Measurements from ENCODE around the gene VAMP8. TPM values are rescaled to one million over a fixed set of nuclear protein-coding genes. Genes with fewer than 3 reads are reported as not detected.
A peak's percentile ranks its signal among the peaks of the same experiment; 100 is the strongest.
"Not testable (repeated sequence)": the region's sequence is repeated elsewhere in the genome, so short reads cannot be mapped to it uniquely, and the experiment has no call there.

The VAMP8 gene
- total RNA-seq, 4 donors from 2014 or later: 78.8 to 144 (median 93.8) TPM

GRCh38 chr2:85557130-85557529 is 20.3 kb upstream of the VAMP8 start:
- Histone ChIP-seq H3K36me3 (peaks cover 21 to 73% (median 31%) of the 10 kb centered on the region in 3 donors), H3K27me3 (no peaks in the 10 kb centered on the region), H3K9me3 (no peaks in the 10 kb centered on the region), H3K4me3 (no peak overlapping the region), H3K27ac (no peak overlapping the region), H3K4me1 (peaks cover 15 to 30% (median 16%) of the 10 kb centered on the region in 3 donors)
- TF ChIP-seq CTCF (IDR thresholded peaks at IDR 0.05) (no peak), POLR2A (IDR thresholded peaks at IDR 0.05) (no peak)
- DNase-seq: no peak
- WGBS, 2 donors: 94 to 95% methylated on average over 5 of the region's 5 CpGs
- intact Hi-C loops (cut with DNase I): no loop called here

- Histone ChIP-seq H3K9me3 (no peaks in the 10 kb centered on the region), H3K36me3 (peaks cover 13 to 62% (median 23%) of the 10 kb centered on the region in 3 donors), H3K27me3 (no peaks in the 10 kb centered on the region), H3K27ac (no peak overlapping the region), H3K4me1 (peaks cover 16 to 29% (median 16%) of the 10 kb centered on the region in 3 donors), H3K4me3 (no peak overlapping the region)
- intact Hi-C loops (cut with DNase I): no loop called here
- 93 to 100% methylated on average over 1 of the region's 1 CpG for WGBS, 2 donors
- TF ChIP-seq CTCF (IDR thresholded peaks at IDR 0.05): no peak
- TF ChIP-seq POLR2A (IDR thresholded peaks at IDR 0.05): no peak
- no peak for DNase-seq
Measured at GRCh38 chr2:85558160-85558559, 19.2 kb upstream of the VAMP8 start.

- 75 to 77% methylated on average over 11 to 12 of the region's 12 CpGs for WGBS, 2 donors
- H3K9me3 ChIP-seq; intact Hi-C loops (cut with DNase I); H3K27me3 ChIP-seq; DNase-seq: not testable (repeated sequence)
- Histone ChIP-seq H3K36me3 (peaks cover 5 to 40% (median 8%) of the 10 kb centered on the region in 3 donors), H3K4me1 (peaks cover 16 to 29% (median 16%) of the 10 kb centered on the region in 3 donors), H3K4me3 (peak overlapping the region in 3 of 4 donors; percentile 72 to 91 (median 84)), H3K27ac (peak overlapping the region in 3 of 4 donors; percentile 83 to 91 (median 89))
Measured at GRCh38 chr2:85560403-85560726, 17.0 kb upstream of the VAMP8 start.

- Histone ChIP-seq H3K9me3 (no peaks in the 10 kb centered on the region), H3K4me1 (peaks cover 16 to 29% (median 16%) of the 10 kb centered on the region in 3 donors), H3K36me3 (peaks cover 5 to 36% (median 8%) of the 10 kb centered on the region in 3 donors), H3K27me3 (no peaks in the 10 kb centered on the region), H3K4me3 (peak overlapping the region; percentile 57 to 91 (median 78)), H3K27ac (peak overlapping the region; percentile 83 to 91 (median 90))
- 3 to 7% methylated on average over 9 to 11 of the region's 14 CpGs for WGBS, 2 donors
- TF ChIP-seq POLR2A (IDR thresholded peaks at IDR 0.05) (no peak), CTCF (IDR thresholded peaks at IDR 0.05) (no peak)
- DNase-seq: no peak
- intact Hi-C loops (cut with DNase I): no loop called here
Measured at GRCh38 chr2:85560812-85561279, 16.5 kb upstream of the VAMP8 start.

GRCh38 chr2:85561280-85562212 is 15.8 kb upstream of the VAMP8 start, which contains the start of gene GGCX:
Gene GGCX, minus strand, starts transcription at chr2:85561493. Its CDS starts 65 bp downstream, at chr2:85561428.
- peak; percentile 70 for DNase-seq
- intact Hi-C loops (cut with DNase I): no loop called here
- Histone ChIP-seq H3K27ac (peak within 1 kb of the TSS; percentile 83 to 91 (median 90)), H3K36me3 (peaks cover 5 to 29% (median 8%) of the 10 kb centered on the region in 3 donors), H3K4me3 (peak within 1 kb of the TSS; percentile 57 to 91 (median 78)), H3K27me3 (no peaks in the 10 kb centered on the region), H3K4me1 (peaks cover 16 to 29% (median 16%) of the 10 kb centered on the region in 3 donors), H3K9me3 (no peaks in the 10 kb centered on the region)
- WGBS, 2 donors: 6 to 10% methylated on average over 12 to 31 of the region's 64 CpGs
- TF ChIP-seq CTCF (IDR thresholded peaks at IDR 0.05) (peak in 4 of 6 experiments; percentile 22 to 75 (median 58)), POLR2A (IDR thresholded peaks at IDR 0.05) (peak in 2 of 4 donors; percentile 63 to 87)
